ENCODE data around the gene ABCG1. TPM values are rescaled to one million over a fixed set of nuclear protein-coding genes. Genes with fewer than 3 reads are reported as not detected.

The ABCG1 gene
- total and polyA plus RNA-seq, 2 experiments from 2014 or later = 1.3 to 4.4 TPM

GRCh38 chr21:42302794-42303193 is 83.9 kb downstream of the ABCG1 start (continued):
- TF ChIP-seq ZNF462 (CRISPR knock-in tag; IDR thresholded peaks at IDR 0.05) (no peak), EZH2 (IDR thresholded peaks at IDR 0.05; ENCODE audit: low read depth, unreplicated experiment) (no peak), POLR2AphosphoS5 (IDR thresholded peaks at IDR 0.05; ENCODE audit: low read depth) (no peak), JUNB (IDR thresholded peaks at IDR 0.05; ENCODE audit: unreplicated experiment) (no peak), ZNF114 (CRISPR knock-in tag; IDR thresholded peaks at IDR 0.05) (no peak), STAT1 (IDR thresholded peaks at IDR 0.05; ENCODE audit: unreplicated experiment) (no peak), ZNF331 (CRISPR knock-in tag; IDR thresholded peaks at IDR 0.05; ENCODE audit: low read depth) (no peak), CREB1 (CRISPR knock-in tag; IDR thresholded peaks at IDR 0.05; ENCODE audit: low read depth) (no peak), NANOG (IDR thresholded peaks at IDR 0.05; ENCODE audit: borderline replicate concordance) (no peak), EZH2phosphoT487 (IDR thresholded peaks at IDR 0.05; ENCODE audit: unreplicated experiment) (no peak), CTCF (conservative IDR thresholded peaks at IDR 0.05; ENCODE audit: low read depth in 2 of 2) (no peak), ETS1 (IDR thresholded peaks at IDR 0.05) (no peak)

Measured in GM23338 (cell line).